NCI-H510A (cell line): ENCODE results near the gene DAPK1.

Source experiments
- DNase-seq: peaks from one replicate; lab custom pipeline; 2025; lab: John Stamatoyannopoulos, UW

Gene DAPK1

DNA sequence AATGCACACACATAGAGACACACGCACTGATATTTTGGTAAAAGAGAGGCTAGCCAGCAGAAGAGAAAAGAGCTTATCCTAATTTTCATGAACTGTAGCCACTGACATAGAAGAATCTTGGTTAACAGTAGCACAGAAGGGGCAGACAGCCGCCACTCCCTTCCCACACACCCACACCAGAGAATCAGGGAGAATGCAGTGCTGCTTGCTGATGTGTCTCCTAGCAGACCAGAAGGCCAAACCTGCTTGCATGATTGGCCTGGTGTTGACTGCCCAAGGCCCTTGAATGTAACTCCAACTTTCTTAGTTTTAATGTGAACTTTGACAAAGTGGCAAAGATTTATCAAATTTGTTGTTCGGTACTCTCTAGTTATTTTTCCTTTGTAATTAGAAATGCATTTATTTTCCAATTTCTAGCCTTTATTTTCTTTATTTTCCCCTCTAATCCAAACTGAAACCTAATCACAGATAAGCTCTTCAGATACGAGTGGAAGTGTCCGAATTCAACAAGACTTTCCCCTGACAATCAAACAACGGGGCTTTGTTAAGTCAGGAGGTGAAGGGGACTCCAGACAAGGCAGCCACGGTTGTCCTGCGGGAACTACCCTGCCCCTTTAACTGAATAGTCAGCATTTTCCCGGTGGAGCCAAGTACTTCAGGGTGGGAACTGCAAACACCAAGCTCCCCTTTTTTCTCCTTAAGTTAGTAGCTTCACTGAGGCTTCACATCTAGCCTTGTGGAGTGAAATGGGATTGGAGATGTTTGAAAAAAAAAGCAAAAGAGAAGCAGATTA lies 146.3 kb downstream of the DAPK1 start:
- no peak for DNase-seq

DNA sequence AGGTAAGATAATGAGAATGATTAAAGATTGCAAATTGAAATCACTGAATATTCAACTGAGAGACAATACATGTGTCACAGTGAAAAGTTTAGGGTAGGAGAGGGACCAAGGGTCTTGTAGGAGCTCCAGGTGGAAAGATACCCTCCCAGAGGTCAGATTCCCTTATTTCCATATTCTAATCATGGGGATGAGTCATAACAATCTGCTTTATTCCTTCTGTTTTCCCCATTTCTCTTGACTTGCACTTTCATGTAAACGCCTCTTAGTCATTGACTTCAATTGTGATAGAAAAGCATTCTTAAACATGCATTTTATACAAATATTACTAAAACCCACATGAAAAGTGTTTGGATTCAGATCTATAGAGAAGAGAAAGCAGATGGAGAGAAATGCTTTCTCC lies 147.0 kb downstream of the DAPK1 start:
- no peak for DNase-seq

DNA sequence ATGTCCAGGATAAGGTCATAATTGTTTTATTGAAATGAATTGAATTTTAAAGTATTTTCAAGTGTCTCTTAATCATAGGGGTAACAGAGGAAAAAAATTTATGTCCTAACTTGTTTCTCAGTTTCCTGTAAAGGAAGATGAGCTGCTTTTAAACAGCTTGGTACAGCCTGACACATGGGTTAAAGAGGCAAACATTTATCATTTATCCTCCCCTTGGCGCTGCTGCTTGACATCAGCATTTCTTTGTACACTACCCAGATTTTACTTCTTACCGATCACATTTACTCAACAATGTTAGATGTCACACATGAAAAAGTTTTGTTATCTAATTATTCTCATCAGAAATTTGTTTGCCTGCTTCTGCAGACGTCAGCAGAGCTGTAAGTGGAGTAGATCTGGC lies 148.9 kb downstream of the DAPK1 start:
- no peak for DNase-seq

DNA sequence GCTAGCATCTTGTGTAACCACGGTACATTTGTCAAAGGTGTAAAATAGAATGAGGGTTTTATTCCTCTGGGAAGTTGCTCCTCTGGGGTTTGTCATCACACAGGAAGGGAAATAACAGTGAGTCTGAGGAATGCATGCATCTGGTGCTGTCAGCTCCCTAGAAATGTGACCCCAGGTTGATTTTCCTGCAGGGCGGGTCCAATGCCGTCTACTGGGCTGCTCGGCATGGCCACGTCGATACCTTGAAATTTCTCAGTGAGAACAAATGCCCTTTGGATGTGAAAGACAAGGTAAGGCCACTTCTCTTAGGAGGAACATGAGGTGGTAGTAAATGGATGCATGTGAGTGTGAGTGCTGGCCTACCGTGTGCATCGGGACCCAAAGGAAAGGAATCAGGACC lies 149.4 kb downstream of the DAPK1 start:
- no peak for DNase-seq

DNA sequence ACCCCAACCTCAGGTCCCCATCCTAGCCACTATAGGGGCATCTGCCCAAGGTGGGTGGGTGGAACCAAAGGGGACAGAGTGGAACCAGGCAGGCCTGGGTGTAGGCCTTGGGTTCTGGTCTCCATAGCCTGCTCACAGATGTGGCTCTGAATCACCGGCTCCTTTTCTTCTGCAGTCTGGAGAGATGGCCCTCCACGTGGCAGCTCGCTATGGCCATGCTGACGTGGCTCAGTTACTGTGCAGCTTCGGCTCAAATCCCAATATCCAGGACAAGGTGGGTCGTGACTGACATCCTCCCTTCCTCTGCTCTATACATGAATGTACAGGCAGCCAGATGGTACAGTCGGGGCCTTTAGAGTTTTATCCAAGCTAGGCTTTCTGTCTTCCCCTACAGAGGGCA lies 150.9 kb downstream of the DAPK1 start:
- DNase-seq, result no peak

DNA sequence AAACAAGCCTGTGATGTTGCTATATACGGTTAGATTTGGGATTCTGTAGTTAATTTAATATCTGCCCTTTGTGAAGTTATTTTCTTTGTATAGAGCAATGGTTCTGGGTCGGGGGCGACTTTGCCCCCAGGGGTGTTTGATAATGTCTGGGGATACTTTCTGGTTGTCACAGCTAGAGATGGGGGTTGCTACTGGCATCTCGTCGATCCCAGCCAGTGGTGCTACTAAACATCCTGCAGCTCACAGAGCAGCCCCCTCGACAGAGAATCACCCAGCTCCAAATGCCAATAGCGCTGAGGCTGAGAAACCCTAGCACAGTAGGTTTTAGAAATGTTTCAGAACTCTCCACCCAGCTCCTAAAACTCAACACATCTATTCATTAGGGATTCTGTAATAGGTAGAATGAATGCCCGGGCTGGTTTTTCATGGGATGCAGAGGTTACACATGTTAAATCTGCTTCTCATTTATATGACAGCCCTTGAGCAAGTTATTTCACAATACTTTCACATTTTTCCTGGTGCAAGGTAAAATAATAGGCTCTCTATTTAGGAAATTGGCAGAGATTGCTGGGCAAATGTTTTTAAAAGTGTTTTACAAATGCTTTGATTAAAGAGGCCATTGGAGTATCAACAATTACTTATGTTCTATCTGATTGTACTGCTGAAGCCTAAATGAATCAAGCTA lies 153.1 kb downstream of the DAPK1 start:
- DNase-seq, result no peak

DNA sequence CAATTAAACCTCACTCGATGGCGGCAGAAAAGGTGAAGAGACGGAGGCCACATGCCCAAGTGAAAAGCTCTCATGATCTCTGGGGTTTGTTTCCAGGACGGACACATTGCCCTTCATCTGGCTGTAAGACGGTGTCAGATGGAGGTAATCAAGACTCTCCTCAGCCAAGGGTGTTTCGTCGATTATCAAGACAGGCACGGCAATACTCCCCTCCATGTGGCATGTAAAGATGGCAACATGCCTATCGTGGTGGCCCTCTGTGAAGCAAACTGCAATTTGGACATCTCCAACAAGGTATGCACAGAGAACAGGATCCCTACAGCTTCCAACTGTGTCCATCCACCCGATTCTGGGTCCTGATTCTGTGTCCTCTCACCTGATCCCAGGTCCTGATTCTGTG lies 153.8 kb downstream of the DAPK1 start:
- no peak for DNase-seq

DNA sequence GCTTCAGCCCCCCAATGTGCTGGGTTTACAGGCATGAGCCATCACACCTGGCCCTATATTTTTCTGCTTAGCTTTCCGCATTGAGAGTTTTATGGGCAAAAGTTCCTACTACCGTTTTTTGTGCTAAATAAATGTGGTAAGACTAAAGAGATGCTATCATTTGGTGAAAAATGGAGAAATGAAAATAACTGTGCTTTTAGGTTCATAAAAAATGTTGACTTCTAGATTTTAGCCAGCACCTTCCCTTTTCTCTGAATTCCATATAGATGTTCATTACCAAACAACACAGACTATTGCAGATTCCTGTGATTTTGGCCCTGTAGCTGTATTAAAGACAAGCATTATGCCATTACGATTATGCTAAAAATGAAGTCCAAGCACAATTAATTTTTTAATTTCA lies 156.3 kb downstream of the DAPK1 start:
- DNase-seq, result no peak

DNA sequence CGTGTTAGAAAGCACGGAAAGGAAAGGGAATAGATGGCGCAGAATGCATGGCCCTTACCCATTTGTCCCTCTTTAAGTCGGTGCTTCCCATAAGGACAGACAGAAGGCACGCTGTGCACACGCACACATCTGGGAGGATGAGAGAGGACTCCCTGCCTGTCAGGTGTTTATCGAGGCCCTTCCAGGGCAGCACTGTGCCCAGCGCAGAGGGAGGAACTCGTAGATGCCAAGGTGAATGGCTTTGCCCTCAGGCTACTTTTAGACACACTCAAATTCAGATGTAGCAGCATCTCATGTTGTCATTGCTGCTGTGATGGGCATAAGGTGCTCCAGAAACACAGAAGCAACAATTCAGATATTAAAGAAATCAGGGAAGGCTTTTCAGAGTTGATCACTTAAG lies 158.1 kb downstream of the DAPK1 start:
- DNase-seq, result no peak

DNA sequence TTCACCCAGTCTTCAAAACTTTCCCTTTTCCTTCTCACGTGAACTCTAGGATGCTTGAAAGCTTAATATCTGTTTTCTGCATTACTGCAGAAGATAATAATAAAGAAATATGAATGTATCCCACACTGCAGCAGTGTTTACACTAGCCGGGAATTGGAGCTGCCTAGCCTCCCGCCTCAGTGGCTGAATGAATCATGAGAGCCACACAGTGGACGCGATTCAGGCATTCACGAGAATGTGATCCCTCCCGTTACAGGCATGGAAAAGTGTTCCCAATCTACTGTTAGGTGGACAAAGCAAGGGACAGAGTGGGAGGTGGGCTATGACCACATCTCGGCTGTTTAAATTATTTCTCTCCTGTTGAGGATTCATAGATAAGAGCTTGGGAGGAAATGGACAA lies 158.8 kb downstream of the DAPK1 start:
- DNase-seq, result no peak

DNA sequence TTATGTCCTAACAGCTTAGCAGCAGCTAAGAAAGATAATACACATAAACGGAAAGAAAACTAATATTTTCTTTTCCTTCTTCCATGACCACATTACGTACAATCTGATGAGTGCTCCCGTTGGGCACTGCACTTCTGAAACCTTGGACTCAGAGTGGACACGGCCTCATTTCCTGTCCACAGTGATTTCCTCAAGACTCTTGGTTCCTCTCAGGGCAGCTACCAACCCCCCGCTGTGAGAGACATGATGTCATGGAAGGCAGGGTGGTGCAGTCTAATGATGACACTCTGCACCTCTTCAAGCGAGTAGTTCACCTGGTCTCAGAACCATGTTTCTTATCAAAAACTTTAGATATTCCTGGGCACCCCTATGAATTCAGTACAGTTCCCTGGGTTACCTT lies 159.5 kb downstream of the DAPK1 start:
- DNase-seq, result no peak

DNA sequence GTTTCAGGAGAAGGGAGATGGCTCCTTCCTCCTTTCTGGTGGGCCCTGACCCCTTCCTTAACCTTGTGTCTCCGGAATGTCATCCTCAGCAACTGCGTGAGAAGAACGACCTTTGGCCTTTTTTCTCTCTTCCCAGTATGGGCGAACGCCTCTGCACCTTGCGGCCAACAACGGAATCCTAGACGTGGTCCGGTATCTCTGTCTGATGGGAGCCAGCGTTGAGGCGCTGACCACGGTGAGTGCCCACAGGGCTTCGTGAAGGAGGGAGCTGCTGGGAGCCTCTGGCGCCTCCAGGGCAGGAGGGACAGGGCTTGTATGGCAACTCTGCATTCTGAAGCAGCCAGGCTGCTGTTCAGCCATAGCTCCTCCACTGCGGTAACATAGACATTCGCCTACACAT lies 160.2 kb downstream of the DAPK1 start:
- no peak for DNase-seq

DNA sequence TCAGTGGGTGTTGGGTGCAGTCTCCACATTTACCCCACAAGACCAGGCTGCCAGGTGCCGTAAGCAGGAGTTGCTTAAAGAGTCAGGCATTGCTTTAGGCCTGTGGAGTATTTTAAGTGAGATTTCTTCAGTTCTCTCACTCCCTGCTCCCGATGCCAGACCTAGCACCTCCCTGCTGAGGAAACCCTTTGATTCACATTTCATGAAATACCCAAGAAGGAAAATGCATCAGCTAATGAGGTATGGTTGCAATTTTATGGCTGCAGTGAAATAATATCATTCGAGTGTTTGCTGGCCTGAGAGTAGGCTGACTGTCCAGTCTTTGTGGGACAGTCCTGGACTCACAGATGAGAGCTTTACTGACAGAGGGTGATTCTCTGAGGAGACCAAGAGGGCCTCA lies 160.8 kb downstream of the DAPK1 start:
- no peak for DNase-seq

DNA sequence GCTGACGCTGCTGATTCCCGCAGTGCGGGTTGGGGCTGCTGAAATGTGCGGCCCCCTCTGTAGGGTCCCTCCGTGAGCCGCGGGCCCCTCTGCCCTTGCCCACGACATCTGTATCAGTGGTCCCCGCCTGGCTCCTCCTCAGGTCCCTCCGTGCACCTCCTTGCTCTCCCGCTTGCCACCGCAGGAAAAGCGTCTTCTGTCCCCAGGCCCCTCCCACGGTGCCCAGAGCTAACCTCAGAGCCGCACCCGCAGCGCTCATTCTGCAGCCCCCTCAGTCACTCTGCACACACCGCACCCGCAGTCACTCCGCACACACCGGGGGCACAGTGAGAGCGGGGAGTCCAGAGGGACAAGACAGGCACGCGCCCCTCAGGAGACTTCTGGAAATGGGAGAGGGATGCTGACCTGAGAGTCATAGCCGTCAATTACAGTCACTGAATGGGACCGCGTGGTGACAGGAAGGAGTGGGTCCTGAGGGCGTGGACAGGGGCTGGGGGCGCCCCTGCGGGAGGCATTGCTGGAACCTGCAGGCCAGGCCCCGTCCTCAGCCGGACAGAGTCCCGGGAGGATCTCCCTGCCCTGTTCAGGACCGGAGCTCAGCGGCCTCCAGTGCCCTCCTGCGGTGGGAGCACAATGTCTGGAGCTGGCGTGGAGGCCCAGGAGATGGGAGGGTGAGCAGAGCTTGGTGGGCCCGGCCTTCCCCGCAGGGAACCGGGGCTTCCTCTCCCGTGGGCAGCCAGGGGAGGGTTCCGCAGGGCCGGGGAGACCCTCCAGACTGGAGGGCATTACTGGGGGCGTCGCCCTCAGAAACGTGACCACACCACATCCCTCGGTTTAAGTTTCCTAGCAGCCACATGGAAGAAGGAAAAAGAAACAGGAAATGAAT lies 162.1 kb downstream of the DAPK1 start:
- no peak for DNase-seq

DNA sequence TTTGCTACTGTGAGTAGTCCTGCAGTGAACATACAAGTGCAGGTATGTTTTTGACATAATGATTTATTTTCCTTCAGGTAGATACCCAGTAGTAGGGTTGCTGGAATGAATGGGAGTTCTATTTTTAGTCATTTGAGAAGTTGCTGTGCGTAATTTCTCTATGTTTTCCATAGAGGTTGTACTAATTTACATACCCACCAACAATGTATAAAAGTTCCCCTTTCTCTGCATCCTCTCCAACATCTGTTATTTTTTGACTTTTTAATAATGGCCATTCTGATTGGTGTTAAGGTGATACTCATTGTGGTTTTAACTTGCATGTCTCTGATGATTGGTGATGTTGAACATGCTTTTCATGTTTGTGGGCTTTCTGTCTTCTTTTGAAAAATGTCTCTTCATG lies 163.6 kb downstream of the DAPK1 start:
- no peak for DNase-seq

DNA sequence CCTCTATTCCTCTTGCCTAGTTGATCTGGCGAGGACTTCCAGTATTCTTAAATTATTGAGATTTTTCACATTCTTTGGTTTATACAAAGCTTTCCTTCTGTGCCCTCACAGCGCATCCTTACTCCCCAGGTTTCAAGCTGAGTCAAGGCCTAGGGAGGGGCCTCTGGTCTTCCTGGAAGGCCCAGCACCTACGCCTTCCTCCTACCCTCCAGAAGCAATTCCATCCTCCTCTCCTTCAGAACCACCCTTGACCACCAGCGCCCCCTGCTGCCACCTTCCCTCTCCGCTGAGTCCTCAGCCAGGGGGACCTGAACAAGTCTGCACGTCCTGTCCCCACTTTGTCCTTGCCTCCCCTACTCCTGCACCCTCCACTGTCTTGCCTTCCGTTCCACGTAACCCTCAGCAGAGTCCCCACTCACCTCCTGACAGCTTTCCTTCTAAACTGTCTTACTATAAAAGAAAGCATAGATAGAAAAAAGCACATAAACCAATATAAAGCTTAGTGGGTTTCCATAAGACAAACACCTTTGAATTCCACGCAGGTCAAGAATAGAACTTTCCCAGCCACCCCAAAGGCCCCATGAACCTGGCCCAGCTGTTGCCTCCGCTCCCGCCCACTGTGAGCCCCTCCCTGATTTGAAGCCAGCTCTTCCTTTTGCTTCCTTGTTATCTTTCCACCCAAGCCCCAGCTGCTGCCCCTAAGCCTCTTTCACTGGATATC lies 165.3 kb downstream of the DAPK1 start:
- no peak for DNase-seq

DNA sequence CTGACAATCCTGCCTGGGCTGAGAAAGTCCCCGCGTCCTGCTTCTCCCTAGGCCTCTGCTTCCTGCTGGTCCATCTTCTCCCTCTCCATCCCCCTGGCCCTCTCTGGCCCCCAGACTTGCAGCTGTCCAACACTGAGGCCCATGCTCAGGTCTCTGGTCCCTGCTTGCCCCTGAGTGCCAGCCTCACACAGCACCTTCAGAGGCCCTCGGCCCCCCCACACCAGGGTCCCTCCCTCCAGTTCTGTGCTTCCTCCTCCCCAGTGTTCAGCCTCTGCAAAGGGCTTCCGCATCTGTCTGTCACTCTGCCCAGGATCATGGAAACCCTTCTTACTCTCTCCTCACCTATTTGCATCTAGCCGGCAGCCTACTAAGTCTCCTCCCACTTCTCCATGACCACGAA lies 165.9 kb downstream of the DAPK1 start:
- DNase-seq, result no peak

DNA sequence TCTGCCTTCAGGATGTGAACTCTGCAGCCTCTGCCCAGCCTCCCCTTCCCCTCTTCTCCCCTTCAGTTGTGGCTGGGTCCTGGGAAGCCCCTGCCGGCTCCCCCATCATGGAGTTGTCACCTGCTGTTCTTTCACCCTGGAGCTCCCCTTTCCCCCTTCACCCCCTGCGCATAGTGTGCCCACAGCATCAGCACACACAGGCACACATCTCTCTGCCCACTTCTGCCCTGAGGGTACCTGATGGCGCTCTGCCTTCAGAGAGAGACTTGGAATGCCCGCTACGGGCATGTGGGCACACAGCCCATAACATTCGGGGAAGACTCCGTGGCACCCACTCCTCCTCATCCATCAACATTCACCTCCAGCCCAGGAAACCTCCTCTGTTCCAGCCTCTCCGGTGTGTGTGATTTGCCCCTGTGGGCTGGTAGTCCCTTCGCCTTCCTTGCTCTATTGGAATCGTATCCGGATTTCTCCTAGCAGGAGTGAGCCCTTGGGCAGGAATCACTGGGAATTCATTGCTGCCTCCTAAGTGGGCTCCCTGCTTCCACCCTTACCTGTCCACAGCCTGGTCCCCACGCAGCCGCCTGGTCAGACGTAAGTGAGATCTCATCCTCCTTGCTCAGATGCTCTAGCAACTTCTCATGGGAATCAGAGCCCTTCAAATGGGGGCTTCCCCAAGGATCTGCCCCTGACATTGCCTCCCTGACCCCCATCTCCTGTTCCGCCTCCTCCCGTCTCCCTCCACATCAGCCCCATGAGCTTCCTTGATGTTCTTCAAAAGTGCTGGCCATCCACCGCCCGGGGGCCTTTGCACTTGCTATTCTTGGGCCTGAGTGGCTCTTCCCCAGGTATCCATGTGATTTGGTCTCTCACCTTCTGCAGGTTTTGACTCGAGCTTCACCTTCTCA lies 166.7 kb downstream of the DAPK1 start:
- no peak for DNase-seq

DNA sequence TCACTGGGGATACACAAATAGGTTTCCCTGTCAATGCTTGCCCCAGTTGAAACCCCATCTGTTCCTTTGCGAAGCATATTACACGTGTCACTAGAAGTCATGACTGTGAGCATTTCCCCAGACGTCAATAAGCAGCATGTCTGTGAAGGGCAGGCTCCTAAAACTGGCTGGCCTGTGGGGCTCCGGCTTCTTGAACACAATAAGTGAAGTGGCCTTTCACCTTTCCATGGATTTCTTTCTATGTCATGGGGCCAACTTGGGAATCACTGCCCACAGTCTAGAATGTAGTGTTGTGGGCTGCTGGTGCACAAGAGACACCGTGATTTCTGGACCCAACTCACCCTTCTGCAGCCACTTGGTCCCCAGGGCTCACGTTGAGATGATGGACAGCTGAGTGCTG lies 167.8 kb downstream of the DAPK1 start:
- no peak for DNase-seq

DNA sequence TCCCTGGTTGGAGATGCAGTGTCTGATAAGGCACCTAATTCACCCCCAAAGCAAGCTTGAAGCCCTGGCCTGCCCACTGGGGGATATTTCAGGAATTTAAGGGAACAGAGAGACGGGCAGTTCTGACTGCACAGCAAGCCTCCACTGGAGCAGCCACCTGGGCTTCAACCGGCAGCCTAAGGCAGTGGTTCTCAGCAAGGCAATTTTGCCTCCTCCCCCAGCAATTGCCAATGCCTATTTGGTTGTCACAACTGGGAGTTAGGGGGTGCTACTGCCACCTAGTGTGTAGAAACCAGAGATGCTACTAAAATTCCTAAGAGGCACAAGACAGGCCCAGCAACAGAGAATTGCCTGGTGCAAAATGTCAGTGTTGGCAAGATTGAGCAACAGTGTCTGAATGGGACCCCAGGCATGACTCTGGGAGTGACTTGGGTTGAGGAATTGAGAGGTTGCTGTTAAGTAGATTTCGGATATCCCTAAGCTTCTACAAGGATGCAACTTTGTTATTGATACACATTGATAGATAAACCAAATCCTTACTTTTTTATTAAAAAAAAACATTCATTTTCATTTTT lies 169.6 kb downstream of the DAPK1 start:
- no peak for DNase-seq

DNA sequence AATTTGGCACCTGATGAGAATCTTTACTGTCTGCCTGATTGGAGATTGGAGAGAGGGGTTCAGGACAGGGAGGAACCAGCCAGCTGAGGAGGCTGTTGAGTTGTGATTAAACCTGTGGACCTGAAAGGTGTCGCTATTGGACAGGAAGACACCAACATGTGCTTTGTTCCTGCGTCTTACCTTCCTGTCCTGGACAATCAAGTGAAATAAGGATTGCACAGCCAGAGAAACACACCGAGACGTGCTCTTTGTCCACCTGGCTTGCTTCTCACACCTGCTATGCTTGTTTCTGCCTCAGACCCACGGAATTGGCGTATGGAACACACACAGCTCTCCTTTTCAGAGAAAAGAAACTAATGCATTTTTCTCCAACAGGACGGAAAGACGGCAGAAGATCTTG lies 170.6 kb downstream of the DAPK1 start:
- DNase-seq, result no peak
